ENCODE measurements around the gene SLC25A38. TPM values are rescaled to one million over a fixed set of nuclear protein-coding genes. Genes with fewer than 3 reads are reported as not detected.
"Not testable (repeated sequence)": the region's sequence is repeated elsewhere in the genome, so short reads cannot be mapped to it uniquely, and the experiment has no call there.

The SLC25A38 gene, protein sequence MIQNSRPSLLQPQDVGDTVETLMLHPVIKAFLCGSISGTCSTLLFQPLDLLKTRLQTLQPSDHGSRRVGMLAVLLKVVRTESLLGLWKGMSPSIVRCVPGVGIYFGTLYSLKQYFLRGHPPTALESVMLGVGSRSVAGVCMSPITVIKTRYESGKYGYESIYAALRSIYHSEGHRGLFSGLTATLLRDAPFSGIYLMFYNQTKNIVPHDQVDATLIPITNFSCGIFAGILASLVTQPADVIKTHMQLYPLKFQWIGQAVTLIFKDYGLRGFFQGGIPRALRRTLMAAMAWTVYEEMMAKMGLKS
- 10 to 100 TPM; 33.6 to 37.3 (median 36.2) TPM for polyA plus RNA-seq (ENCODE audit: insufficient read length in 3 of 3)
- long read RNA-seq, donor 1, transcript SLC25A38-201 (7 exons, 2,147 nt) = major isoform, 11 of 11 reads
- long read RNA-seq, donor 1, partial matches to known transcripts = 0 of 11 reads
- long read RNA-seq, donor 1, other reads (novel, unspliced or antisense) = 0 of 11 reads
- long read RNA-seq, donor 2, transcript SLC25A38-201 (7 exons, 2,147 nt) = major isoform, 15 of 25 reads
- long read RNA-seq, donor 2, partial matches to known transcripts = 10 of 25 reads
- long read RNA-seq, donor 2, other reads (novel, unspliced or antisense) = 0 of 25 reads
- long read RNA-seq, donor 3, transcript SLC25A38-201 (7 exons, 2,147 nt) = major isoform, 9 of 9 reads
- long read RNA-seq, donor 3, partial matches to known transcripts = 0 of 9 reads
- long read RNA-seq, donor 3, other reads (novel, unspliced or antisense) = 0 of 9 reads
- long read RNA-seq, donor 4, transcript SLC25A38-201 (7 exons, 2,147 nt) = major isoform, 14 of 14 reads
- long read RNA-seq, donor 4, partial matches to known transcripts = 0 of 14 reads
- long read RNA-seq, donor 4, other reads (novel, unspliced or antisense) = 0 of 14 reads
- long read RNA-seq, donor 5, transcript SLC25A38-201 (7 exons, 2,147 nt) = major isoform, 7 of 7 reads
- long read RNA-seq, donor 5, partial matches to known transcripts = 0 of 7 reads
- long read RNA-seq, donor 5, other reads (novel, unspliced or antisense) = 0 of 7 reads
- long read RNA-seq, donor 6, transcript SLC25A38-201 (7 exons, 2,147 nt) = major isoform, 6 of 7 reads
- long read RNA-seq, donor 6, partial matches to known transcripts = 0 of 7 reads
- long read RNA-seq, donor 6, other reads (novel, unspliced or antisense) = 0 of 7 reads
- long read RNA-seq, donor 7, transcript SLC25A38-201 (7 exons, 2,147 nt) = major isoform, 10 of 10 reads
- long read RNA-seq, donor 7, partial matches to known transcripts = 0 of 10 reads
- long read RNA-seq, donor 7, other reads (novel, unspliced or antisense) = 0 of 10 reads
- long read RNA-seq, donor 8, transcript SLC25A38-201 (7 exons, 2,147 nt) = major isoform, 9 of 9 reads
- long read RNA-seq, donor 8, partial matches to known transcripts = 0 of 9 reads
- long read RNA-seq, donor 8, other reads (novel, unspliced or antisense) = 0 of 9 reads
- long read RNA-seq, donor 9, transcript SLC25A38-201 (7 exons, 2,147 nt) = major isoform, 19 of 19 reads
- long read RNA-seq, donor 9, partial matches to known transcripts = 0 of 19 reads
- long read RNA-seq, donor 9, other reads (novel, unspliced or antisense) = 0 of 19 reads
- long read RNA-seq, donor 10, transcript SLC25A38-201 (7 exons, 2,147 nt) = major isoform, 8 of 13 reads
- long read RNA-seq, donor 10, partial matches to known transcripts = 5 of 13 reads
- long read RNA-seq, donor 10, other reads (novel, unspliced or antisense) = 0 of 13 reads
- long read RNA-seq, donor 11, transcript SLC25A38-201 (7 exons, 2,147 nt) = major isoform, 8 of 8 reads
- long read RNA-seq, donor 11, partial matches to known transcripts = 0 of 8 reads
- long read RNA-seq, donor 11, other reads (novel, unspliced or antisense) = 0 of 8 reads
- long read RNA-seq, donor 12, transcript SLC25A38-201 (7 exons, 2,147 nt) = major isoform, 14 of 23 reads
- long read RNA-seq, donor 12, partial matches to known transcripts = 9 of 23 reads
- long read RNA-seq, donor 12, other reads (novel, unspliced or antisense) = 0 of 23 reads
- long read RNA-seq, donor 13, transcript SLC25A38-201 (7 exons, 2,147 nt) = major isoform, 8 of 8 reads
- long read RNA-seq, donor 13, partial matches to known transcripts = 0 of 8 reads
- long read RNA-seq, donor 13, other reads (novel, unspliced or antisense) = 0 of 8 reads
- long read RNA-seq, donor 14 = 0 reads
- long read RNA-seq, donor 15, transcript SLC25A38-201 (7 exons, 2,147 nt) = major isoform, 15 of 20 reads
- long read RNA-seq, donor 15, partial matches to known transcripts = 5 of 20 reads
- long read RNA-seq, donor 15, other reads (novel, unspliced or antisense) = 0 of 20 reads
- long read RNA-seq, donor 16, transcript SLC25A38-201 (7 exons, 2,147 nt) = major isoform, 17 of 22 reads
- long read RNA-seq, donor 16, partial matches to known transcripts = 5 of 22 reads
- long read RNA-seq, donor 16, other reads (novel, unspliced or antisense) = 0 of 22 reads

DNA sequence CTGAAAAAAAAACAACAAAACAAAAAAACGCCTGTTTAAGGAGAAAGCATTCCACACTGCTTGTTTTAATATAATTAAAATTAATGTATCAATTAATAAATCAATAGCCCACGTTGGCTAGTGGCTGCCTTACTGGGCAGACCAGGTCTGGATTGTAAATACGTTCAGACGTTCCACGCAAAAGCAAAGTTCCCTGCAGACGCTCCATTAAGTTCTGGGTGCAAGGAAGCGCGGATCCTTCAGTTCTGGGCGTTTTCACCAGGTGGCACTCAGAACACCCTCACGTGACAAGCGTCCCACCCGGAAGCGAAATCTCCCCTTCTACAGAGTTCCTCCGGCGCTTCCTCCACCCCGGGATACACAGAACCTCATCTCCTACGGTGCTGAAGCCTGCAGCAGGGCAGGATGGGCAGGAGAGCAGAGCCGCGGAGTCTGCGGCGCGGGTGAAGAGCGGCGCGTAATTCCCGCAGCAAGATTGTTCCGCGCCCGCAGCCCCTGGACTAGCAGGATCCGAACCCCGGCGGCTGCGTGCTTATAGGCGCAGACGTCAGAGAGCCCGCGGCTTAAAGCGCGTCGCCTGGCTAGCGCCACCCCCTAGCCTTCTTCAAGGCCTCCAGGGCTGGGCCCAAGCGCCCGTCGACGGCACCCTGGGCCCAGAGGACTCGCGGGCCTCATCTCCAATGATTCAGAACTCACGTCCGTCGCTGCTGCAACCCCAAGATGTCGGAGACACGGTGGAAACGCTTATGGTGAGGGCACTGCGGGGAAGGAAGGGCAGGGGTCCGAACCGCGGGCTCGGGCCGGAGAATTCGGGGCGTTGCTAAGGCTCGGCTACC lies at the start of gene SLC25A38:
TSS of gene SLC25A38 (plus strand) at position 326 of the 836 bp plus-strand sequence. CDS start at position 681, 355 bp downstream.
- peak; percentile 84 for DNase-seq

DNA sequence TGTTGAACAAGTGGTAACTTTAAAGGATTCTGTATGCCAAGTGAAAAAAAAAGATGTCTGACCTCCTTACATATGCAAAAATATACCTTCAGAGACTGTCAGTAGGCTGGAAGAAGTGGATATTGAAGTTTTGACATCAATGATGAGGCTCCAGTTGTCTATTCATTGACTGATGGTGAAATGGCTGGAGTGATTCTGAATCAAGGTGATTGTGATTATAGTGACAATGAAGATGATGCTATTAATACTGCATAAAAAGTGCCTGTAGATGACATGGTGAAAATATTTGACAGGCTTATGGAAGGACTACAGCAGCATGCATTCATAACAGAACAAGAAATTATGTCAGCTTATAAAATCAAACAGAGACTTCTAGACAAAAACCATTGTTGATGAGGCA lies 49.6 kb upstream of the SLC25A38 start:
- DNase-seq = no peak

DNA sequence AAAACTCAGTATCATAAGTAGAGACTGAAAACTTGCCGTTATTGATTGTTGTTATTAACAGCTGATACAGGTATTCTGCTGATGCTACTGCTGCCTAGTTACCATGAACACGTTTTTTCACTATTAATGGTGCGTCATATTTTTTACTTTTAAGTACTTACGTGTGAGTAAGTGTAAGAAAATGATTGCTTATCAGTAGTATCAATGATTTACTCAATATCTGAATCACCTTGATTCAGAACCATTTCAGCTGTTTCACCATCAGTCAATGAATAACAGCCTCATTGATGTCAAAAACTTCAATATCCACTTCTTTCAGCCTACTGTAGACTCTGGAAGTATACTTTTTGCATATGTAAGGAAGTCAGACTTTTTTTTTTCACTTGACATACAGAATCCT lies 49.0 kb upstream of the SLC25A38 start:
- DNase-seq = no peak

DNA sequence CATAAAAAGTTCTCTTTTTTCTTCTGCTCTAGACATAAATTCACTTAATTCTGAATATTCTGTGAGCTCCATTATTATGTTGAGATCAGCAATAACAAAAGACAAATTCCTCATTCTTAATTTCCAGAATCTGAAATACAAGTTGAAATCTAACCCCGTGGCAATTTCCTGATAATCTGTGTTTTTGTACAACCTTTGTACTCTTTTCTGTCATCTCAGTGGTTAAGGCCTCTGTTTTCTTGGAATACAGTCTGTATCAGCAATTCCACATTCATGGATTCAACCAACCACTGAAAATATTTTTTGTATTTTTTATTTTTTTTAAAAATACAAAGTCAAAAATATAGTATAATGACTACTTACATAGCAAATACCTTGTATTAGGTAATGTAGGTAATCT lies 45.0 kb upstream of the SLC25A38 start:
- no peak for DNase-seq

DNA sequence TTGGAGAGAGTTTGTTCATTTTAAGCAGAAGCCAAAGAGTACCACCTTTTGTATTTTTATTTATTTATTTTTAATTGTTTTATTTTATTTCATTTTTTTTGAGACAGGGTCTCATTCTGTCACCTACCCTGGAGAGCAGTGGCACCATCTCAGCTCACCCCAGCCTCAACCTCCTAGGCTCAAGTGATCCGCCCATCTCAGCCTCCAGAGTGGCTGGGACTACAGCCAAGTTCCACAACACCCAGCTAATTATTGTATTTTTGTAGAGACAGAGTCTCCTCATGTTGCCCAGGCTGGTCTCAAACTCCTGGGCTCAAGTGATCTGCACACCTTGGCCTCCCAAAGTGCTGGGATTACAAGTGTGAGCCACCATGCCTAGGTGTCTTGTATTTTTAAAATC lies 44.1 kb upstream of the SLC25A38 start:
- DNase-seq = no peak

DNA sequence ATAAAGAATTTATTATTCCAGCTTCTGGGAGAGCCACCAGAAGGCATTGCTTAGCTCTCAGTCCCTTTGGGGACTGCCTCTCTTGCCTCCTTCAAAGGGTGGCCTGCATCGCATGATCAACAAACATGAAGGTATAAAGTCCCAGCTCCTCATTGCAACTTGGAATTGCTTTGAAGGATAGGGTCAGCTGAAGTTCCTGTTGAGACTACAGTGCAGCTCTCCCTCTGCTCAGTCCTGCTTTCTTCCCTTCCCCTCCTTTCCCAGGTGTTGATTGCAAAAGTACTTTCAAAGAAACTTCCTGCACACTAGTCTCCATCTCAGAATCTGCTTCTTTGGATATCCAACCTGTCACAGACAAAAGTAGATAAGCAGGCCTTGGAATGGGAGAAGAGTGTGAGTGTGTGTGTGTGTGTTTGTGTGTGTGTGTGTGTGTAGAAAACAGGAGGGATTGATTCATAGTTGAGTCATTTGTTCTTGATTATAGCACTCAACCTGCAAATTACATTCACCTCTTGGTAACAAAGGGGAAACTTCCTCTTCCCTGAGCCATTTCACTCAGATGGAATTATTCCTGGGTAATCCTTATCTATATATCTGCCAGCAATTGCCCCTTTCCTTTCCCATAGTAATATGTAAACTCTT lies 40.0 kb upstream of the SLC25A38 start:
- DNase-seq = no peak

DNA sequence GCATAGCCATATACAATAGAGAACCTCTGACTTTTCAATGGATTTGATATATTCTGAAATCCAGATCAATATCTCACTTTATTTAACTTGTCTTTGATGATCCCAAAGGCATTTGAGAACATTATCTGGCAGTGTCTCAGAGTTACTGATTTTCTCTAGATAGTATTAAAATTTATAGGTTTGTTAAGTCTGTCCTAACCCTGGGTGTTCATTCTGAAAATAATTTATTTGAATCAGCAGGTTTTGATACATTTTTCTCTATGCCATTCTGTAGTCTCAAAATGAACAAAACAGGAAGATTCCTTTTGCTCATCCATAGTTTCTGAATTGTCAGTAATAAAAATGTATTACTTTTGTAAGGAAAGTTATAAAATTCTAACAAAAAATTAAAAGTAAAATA lies 39.4 kb upstream of the SLC25A38 start:
- DNase-seq = no peak

DNA sequence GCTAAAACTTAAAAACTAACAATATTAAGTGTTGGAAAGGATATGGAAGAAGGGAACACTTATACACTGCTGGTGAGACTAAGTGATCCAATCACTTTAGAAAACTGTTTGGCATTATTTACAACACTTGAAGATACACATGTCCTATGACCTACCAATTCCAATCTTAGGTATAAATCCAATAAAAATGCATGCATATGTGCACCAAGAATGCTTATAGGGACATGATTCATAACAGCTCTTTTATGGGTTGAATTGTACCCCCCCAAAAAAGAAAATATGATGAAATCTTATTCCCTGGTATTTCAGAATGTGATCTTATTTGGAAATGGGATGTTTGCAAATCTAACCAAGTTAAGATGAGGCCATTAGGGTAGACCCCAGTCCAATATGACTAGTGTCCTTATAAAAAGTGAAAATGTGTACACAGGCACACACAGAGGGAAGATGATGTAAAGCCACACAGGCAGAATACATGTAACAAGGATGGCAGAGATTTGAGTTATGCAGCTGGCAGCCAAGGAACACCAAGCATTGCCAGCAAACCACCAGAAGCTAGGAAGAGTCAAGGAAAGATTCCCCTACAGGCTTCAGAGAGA lies 38.3 kb upstream of the SLC25A38 start:
- no peak for DNase-seq

DNA sequence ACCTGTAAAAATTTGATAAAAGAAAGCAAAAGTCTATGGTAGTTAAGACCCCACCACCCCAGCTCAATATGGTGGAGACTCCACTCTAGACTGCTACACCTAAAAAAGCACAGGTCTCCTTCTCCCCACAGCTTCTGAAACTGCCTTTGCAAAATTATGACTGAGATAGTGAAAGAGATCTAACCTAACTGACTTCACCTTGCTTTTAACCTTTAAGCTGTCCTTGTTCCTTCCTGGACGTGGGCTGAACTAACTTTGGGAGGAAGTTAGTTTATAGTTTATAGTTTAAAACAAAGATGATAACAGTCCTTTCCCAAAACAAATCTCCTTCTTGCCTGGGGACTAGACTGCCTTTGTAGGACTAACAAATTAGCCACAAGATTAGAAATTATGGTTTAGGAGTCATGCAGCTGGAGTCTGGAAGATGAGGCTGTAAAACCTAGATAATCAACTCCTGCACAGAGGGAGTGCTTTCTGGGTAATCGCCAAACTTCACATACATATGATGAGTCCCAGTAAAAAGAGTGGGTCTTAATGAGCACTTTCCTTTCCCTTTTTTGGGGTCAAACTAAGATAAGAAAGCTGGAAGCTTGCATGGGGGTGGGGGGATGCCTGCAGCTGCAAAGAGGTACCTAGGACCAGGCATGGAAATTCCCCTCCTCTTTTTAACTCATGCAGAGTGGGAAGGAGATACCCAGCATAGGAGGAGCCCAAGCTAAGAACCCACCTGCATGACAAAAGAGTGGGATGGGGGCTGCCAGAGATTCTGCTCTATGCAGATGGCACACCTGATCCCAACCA lies 36.2 kb upstream of the SLC25A38 start:
- DNase-seq = no peak

DNA sequence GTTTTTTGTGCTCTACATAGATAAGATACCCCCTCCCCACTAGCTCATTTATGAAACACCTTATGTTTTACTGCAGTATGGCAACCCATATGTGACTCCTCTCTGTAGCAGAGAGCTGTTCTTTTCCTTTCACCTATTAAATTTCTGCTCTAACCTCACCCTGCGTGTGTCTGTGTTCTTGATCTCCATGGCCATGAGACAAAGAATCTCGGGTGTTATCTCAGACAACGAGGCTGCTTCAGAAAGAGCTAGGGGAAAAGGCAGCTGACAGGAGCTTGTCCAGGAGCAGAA lies 35.6 kb upstream of the SLC25A38 start:
- no peak for DNase-seq

DNA sequence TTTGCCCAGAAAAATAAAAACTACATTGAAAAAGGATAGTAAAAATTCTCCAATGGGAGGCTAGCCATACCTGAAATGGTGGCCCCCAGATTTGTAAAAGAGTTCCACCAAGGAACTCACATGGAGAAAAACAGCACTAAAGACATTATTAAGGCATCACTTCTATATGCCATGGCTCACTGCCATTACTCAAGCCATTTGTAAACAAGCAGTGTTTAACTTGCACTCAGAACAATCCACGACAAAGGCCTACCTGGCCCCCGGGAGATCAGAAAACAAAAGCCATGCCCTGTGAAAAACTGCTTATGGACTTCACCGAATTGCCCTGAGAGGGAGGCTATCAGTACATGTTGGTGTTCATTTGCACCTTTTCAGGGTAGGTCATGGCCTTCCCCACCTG lies 34.1 kb upstream of the SLC25A38 start:
- DNase-seq = no peak

DNA sequence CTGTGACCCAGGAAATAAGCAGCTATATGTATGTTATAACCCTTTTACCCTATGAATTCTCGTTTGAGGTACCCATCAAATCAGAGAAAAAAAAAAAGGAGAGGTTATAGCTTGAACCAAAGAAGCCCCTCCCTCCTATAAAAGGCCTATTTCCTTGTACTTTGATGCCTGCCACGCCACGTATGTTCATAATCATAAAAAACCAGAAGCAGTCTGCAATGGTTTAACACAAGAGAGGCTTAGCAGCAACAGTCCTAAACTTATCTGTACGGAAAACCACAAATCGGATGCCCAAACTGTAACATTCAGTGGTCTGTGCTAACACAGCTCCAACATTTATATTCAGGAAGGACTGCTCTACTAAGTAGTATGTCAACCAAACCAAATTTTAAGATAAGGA lies 32.5 kb upstream of the SLC25A38 start:
- no peak for DNase-seq

DNA sequence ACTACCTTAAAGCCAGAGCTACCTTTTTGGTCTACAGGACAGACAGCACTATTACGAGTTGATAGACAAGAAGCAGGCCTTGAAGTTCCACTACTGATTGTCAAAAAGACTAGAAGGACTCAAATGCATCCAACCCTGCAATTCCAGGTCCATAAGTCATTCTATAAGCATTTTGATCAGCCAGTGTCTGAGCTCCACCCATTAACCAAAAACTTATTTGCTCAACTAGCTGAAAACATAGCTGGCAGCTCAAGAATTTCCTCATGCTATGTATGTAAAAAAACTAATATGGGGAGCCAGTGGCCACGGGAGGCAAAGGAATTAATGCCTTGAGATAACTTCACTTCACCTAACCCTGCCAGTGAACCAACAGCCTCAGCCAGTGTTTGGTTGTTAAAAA lies 32.0 kb upstream of the SLC25A38 start:
- not testable (repeated sequence) for DNase-seq

DNA sequence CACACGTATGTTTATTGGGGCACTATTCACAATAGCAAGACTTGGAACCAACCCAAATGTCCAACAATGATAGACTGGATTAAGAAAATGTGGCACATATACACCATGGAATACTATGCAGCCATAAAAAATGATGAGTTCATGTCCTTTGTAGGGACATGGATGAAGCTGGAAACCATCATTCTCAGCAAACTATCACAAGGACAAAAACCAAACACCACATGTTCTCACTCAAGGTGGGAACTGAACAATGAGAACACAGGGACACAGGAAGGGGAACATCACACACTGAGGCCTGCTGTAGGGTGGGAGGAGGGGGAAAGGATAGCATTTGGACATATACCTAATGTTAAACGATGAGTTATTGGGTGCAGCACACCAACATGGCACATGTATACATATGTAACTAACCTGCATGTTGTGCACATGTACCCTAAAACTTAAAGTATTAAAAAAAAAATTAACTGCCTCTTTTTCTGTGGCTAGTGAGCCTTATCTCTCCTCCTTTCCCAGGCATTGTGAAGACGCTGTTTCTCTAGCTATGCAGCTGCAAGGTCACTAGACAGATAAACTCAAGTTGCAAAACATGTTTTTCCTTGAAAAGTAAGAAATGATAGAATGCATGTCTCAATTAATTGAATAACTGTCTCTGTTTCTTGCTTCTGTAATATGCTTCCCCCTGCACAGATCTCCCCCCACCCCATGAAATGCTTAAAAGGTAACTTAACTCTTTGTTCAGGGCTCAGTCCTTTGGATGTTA lies 29.8 kb upstream of the SLC25A38 start:
- DNase-seq = not testable (repeated sequence)

DNA sequence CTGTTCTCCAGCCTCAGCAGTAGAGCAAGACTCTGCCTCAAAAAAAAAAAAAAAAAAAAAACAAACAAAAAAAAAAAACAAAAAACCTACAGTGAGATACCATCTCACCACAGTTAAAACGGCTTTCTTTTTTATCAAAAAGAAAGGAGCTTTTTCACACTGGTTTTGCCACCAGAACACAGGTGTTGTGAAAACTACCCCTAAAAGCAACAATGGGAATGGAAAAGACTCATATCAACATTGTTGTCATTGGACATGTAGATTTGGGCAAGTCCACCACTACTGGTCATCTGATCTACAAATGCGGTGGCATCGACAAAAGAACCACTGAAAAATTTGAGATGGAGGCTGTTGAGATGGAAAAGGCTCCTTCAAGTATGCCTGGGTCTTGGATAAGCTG lies 24.8 kb upstream of the SLC25A38 start:
- no peak for DNase-seq
